ENCODE measurements around the gene NEMP2. TPM values are rescaled to one million over a fixed set of nuclear protein-coding genes. Genes with fewer than 3 reads are reported as not detected.

Gene NEMP2
- polyA plus RNA-seq, 1 donor from 2014 or later, result 1.1 TPM

GRCh38 chr2:190571686-190572085, 37.2 kb upstream of the NEMP2 start:
- no peaks in the 10 kb centered on the region for H3K9me2 ChIP-seq (ENCODE audit: insufficient read depth, low read length)
- no peak overlapping the region for H3K4me2 ChIP-seq (ENCODE audit: low read length)
- H3K9me3 ChIP-seq (ENCODE audit: low read length), result no peaks in the 10 kb centered on the region
- H3K4me3 ChIP-seq (ENCODE audit: low read length), result no peak overlapping the region
- H3K9ac ChIP-seq (ENCODE audit: low read length), result no peak overlapping the region
- H3K27me3 ChIP-seq (ENCODE audit: insufficient read depth, low read depth, low read length), result no peaks in the 10 kb centered on the region
- H2AFZ ChIP-seq (ENCODE audit: low read depth, low read length), result no peak overlapping the region
- no peaks in the 10 kb centered on the region for H4K20me1 ChIP-seq (ENCODE audit: insufficient read depth)
- TF ChIP-seq RAD21 (conservative IDR thresholded peaks at IDR 0.05) (no peak), REST (IDR thresholded peaks at IDR 0.05; ENCODE audit: borderline replicate concordance) (no peak), EZH2 (IDR thresholded peaks at IDR 0.05; ENCODE audit: borderline replicate concordance, insufficient read depth, low read length, poor library complexity, severe bottlenecking) (no peak), TAF1 (IDR thresholded peaks at IDR 0.05; ENCODE audit: low read depth) (no peak), CTCF (IDR thresholded peaks at IDR 0.05; ENCODE audit: poor library complexity, severe bottlenecking) (no peak), EP300 (conservative IDR thresholded peaks at IDR 0.05; ENCODE audit: poor library complexity, severe bottlenecking) (no peak), SMC3 (conservative IDR thresholded peaks at IDR 0.05; ENCODE audit: poor library complexity) (no peak), MXI1 (conservative IDR thresholded peaks at IDR 0.05; ENCODE audit: poor library complexity, severe bottlenecking) (no peak), POLR2AphosphoS5 (IDR thresholded peaks at IDR 0.05) (no peak)
- H3F3A ChIP-seq (ENCODE audit: insufficient read depth, low read length, poor library complexity, severe bottlenecking), result no peaks in the 10 kb centered on the region
- no peaks in the 10 kb centered on the region for H3K79me2 ChIP-seq (replicated peaks; ENCODE audit: insufficient read depth, low read length)
- no peaks in the 10 kb centered on the region for H3K36me3 ChIP-seq (ENCODE audit: insufficient read depth, low read length)
- H3K27ac ChIP-seq (ENCODE audit: low read length), result no peak overlapping the region

GRCh38 chr2:190570871-190571270, 36.3 kb upstream of the NEMP2 start:
- H3K4me2 ChIP-seq (ENCODE audit: low read length), result no peak overlapping the region

More at GRCh38 chr2:190570871-190571270, 36.3 kb upstream of the NEMP2 start:
- Histone ChIP-seq H2AFZ (ENCODE audit: low read depth, low read length) (no peak overlapping the region), H3K9me3 (ENCODE audit: low read length) (no peaks in the 10 kb centered on the region), H3K27me3 (ENCODE audit: insufficient read depth, low read depth, low read length) (no peaks in the 10 kb centered on the region), H3F3A (ENCODE audit: insufficient read depth, low read length, poor library complexity, severe bottlenecking) (no peaks in the 10 kb centered on the region), H3K36me3 (ENCODE audit: insufficient read depth, low read length) (no peaks in the 10 kb centered on the region), H4K20me1 (ENCODE audit: insufficient read depth) (no peaks in the 10 kb centered on the region), H3K9ac (ENCODE audit: low read length) (no peak overlapping the region), H3K79me2 (replicated peaks; ENCODE audit: insufficient read depth, low read length) (no peaks in the 10 kb centered on the region), H3K4me3 (ENCODE audit: low read length) (no peak overlapping the region), H3K9me2 (ENCODE audit: insufficient read depth, low read length) (no peaks in the 10 kb centered on the region), H3K27ac (ENCODE audit: low read length) (no peak overlapping the region)
- no peak for TF ChIP-seq RAD21 (conservative IDR thresholded peaks at IDR 0.05)
- TF ChIP-seq MXI1 (conservative IDR thresholded peaks at IDR 0.05; ENCODE audit: poor library complexity, severe bottlenecking), result no peak
- TF ChIP-seq SMC3 (conservative IDR thresholded peaks at IDR 0.05; ENCODE audit: poor library complexity), result no peak
- no peak for TF ChIP-seq REST (IDR thresholded peaks at IDR 0.05; ENCODE audit: borderline replicate concordance)
- TF ChIP-seq TAF1 (IDR thresholded peaks at IDR 0.05; ENCODE audit: low read depth), result no peak
- TF ChIP-seq EP300 (conservative IDR thresholded peaks at IDR 0.05; ENCODE audit: poor library complexity, severe bottlenecking), result no peak
- TF ChIP-seq EZH2 (IDR thresholded peaks at IDR 0.05; ENCODE audit: borderline replicate concordance, insufficient read depth, low read length, poor library complexity, severe bottlenecking), result no peak
- TF ChIP-seq POLR2AphosphoS5 (IDR thresholded peaks at IDR 0.05), result no peak
- no peak for TF ChIP-seq CTCF (IDR thresholded peaks at IDR 0.05; ENCODE audit: poor library complexity, severe bottlenecking)
